Natural killer cell treated with Interleukin-12 subunit alpha and Interleukin-12 subunit beta and Interleukin-15 and Interleukin-18, amount 100 ng/mL, for 72 hours (primary cell): Measurements from ENCODE around the gene BLOC1S5. TPM values are rescaled to one million over a fixed set of nuclear protein-coding genes. Genes with fewer than 3 reads are reported as not detected.

Experiments
- ATAC-seq, 2 donors: fragments of 150-1000 bp; cut with Tn5 transposase in 1 of 2; sonication (Bioruptor Pico), chemical (Tn5 transposase) in 1 of 2; 2 replicates each; pipeline ENCODE4 v1.10.0; 2021
- DNase-seq: peaks from one replicate; pipeline ENCODE4 v3.0.0; 2022; ENCODE audit warnings: low spot score
- H3K27ac Mint-ChIP-seq, 2 donors: 1 replicate in 1 of 2; 2 replicates in 1 of 2; pipeline ENCODE4 v1.8.0; 2022; ENCODE audit warnings: mixed read lengths in 2 of 2, mild to moderate bottlenecking in 1 of 2, moderate library complexity in 1 of 2
- H3K27me3 Mint-ChIP-seq, 2 donors: 1 replicate in 1 of 2; 2 replicates in 1 of 2; pipeline ENCODE4 v1.8.0; 2022; ENCODE audit warnings: mixed read lengths in 2 of 2
- H3K36me3 Mint-ChIP-seq: one replicate; pipeline ENCODE4 v1.8.0; 2022; ENCODE audit warnings: mixed read lengths
- H3K4me1 Mint-ChIP-seq, 2 donors: 1 replicate in 1 of 2; 2 replicates in 1 of 2; pipeline ENCODE4 v1.8.0; 2022; ENCODE audit warnings: low read depth in 2 of 2, mixed read lengths in 2 of 2, mild to moderate bottlenecking in 1 of 2
- H3K4me3 Mint-ChIP-seq: one replicate; pipeline ENCODE4 v1.8.0; 2022; ENCODE audit warnings: mixed read lengths
- H3K9me3 Mint-ChIP-seq: 2 replicates; pipeline ENCODE4 v1.8.0; 2022; ENCODE audit warnings: mixed read lengths
- total RNA-seq, 2 donors: library from RNA; stranded (reverse); gene quantifications; one replicate each; pipeline ENCODE4 v1.2.3, GENCODE V29; 2022

BLOC1S5 gene
- total RNA-seq, result 10 to 100 TPM; 12.2 to 15.8 TPM

- Mint-ChIP-seq H3K36me3 (peaks cover 6% of the 10 kb centered on the region), H3K27me3 (peaks cover 0 to 2% of the 10 kb centered on the region in 2 donors), H3K4me1 (peaks cover 17% of the 10 kb centered on the region in 2 donors), H3K9me3 (no peaks in the 10 kb centered on the region), H3K27ac (peak within 1 kb of the TSS; percentile 90 to 92), H3K4me3 (peak within 1 kb of the TSS; percentile 96)
- DNase-seq, result peak; percentile 97
- ATAC-seq, result peak; percentile 95 to 99
Measured at GRCh38 chr6:8063761-8064637, at the start of gene BLOC1S5. Gene BLOC1S5, minus strand, starts transcription at chr6:8064389. Its CDS starts 13 bp downstream, at chr6:8064376.

GRCh38 chr6:8113131-8113654 is 49.0 kb upstream of the BLOC1S5 start:
- ATAC-seq, result no peak
- no peak overlapping the region for H3K4me3 Mint-ChIP-seq
- no peaks in the 10 kb centered on the region for H3K9me3 Mint-ChIP-seq
- no peak overlapping the region for H3K27ac Mint-ChIP-seq
- H3K4me1 Mint-ChIP-seq, result no peaks in the 10 kb centered on the region
- peaks cover 26 to 32% of the 10 kb centered on the region in 2 donors for H3K27me3 Mint-ChIP-seq
- H3K36me3 Mint-ChIP-seq, result no peaks in the 10 kb centered on the region
- no peak for DNase-seq

GRCh38 chr6:8110725-8111124 is 46.5 kb upstream of the BLOC1S5 start:
- Mint-ChIP-seq H3K27ac (no peak overlapping the region), H3K27me3 (peaks cover 41 to 52% of the 10 kb centered on the region in 2 donors), H3K4me3 (no peak overlapping the region), H3K4me1 (no peaks in the 10 kb centered on the region), H3K9me3 (peaks cover 3% of the 10 kb centered on the region), H3K36me3 (peaks cover 6% of the 10 kb centered on the region)
- ATAC-seq (no peak), DNase-seq (no peak)

GRCh38 chr6:8110117-8110721 is 46.0 kb upstream of the BLOC1S5 start:
- Mint-ChIP-seq H3K27me3 (peaks cover 37 to 52% of the 10 kb centered on the region in 2 donors), H3K9me3 (peaks cover 3% of the 10 kb centered on the region), H3K27ac (no peak overlapping the region), H3K36me3 (peaks cover 6% of the 10 kb centered on the region), H3K4me1 (no peaks in the 10 kb centered on the region), H3K4me3 (no peak overlapping the region)
- ATAC-seq, result no peak
- no peak for DNase-seq

- H3K27ac Mint-ChIP-seq, result no peak overlapping the region
- no peak for DNase-seq
- ATAC-seq, result peak in 1 of 2 donors; percentile 36
- H3K27me3 Mint-ChIP-seq, result peaks cover 34 to 52% of the 10 kb centered on the region in 2 donors
- H3K9me3 Mint-ChIP-seq, result peaks cover 3% of the 10 kb centered on the region
- H3K4me1 Mint-ChIP-seq, result no peaks in the 10 kb centered on the region
- H3K36me3 Mint-ChIP-seq, result peaks cover 6% of the 10 kb centered on the region
- no peak overlapping the region for H3K4me3 Mint-ChIP-seq
Measured at GRCh38 chr6:8108759-8109539, 44.8 kb upstream of the BLOC1S5 start.

GRCh38 chr6:8108031-8108660 is 44.0 kb upstream of the BLOC1S5 start:
- Mint-ChIP-seq H3K36me3 (peaks cover 6% of the 10 kb centered on the region), H3K4me1 (no peaks in the 10 kb centered on the region), H3K27me3 (peaks cover 34 to 50% of the 10 kb centered on the region in 2 donors), H3K9me3 (peaks cover 3% of the 10 kb centered on the region), H3K4me3 (no peak overlapping the region), H3K27ac (no peak overlapping the region)
- ATAC-seq (no peak), DNase-seq (no peak)

GRCh38 chr6:8105791-8106190 is 41.6 kb upstream of the BLOC1S5 start:
- ATAC-seq (no peak), DNase-seq (no peak)
- Mint-ChIP-seq H3K4me1 (peaks cover 13 to 17% of the 10 kb centered on the region in 2 donors), H3K36me3 (peaks cover 10% of the 10 kb centered on the region), H3K4me3 (no peak overlapping the region), H3K9me3 (peaks cover 3% of the 10 kb centered on the region), H3K27ac (no peak overlapping the region), H3K27me3 (peaks cover 34 to 50% of the 10 kb centered on the region in 2 donors)

- ATAC-seq (no peak), DNase-seq (no peak)
- Mint-ChIP-seq H3K36me3 (peaks cover 10% of the 10 kb centered on the region), H3K27ac (no peak overlapping the region), H3K27me3 (peaks cover 26 to 38% of the 10 kb centered on the region in 2 donors), H3K9me3 (peaks cover 3% of the 10 kb centered on the region), H3K4me1 (peaks cover 24 to 29% of the 10 kb centered on the region in 2 donors), H3K4me3 (no peak overlapping the region)
Measured at GRCh38 chr6:8103726-8104125, 39.5 kb upstream of the BLOC1S5 start.

- Mint-ChIP-seq H3K4me1 (peaks cover 24 to 29% of the 10 kb centered on the region in 2 donors), H3K27ac (peak within 1 kb of the TSS; percentile 81 to 91), H3K4me3 (peak within 1 kb of the TSS; percentile 89), H3K9me3 (peaks cover 3% of the 10 kb centered on the region), H3K36me3 (peaks cover 10% of the 10 kb centered on the region), H3K27me3 (peaks cover 17 to 29% of the 10 kb centered on the region in 2 donors)
- DNase-seq (peak; percentile 93), ATAC-seq (peak; percentile 99)
Measured at GRCh38 chr6:8102122-8102958, 38.2 kb upstream of the BLOC1S5 start, which contains the start of gene EEF1E1. Gene EEF1E1, minus strand, starts transcription at chr6:8102548. Its CDS starts 27 bp downstream, at chr6:8102521.

- Mint-ChIP-seq H3K4me3 (peak overlapping the region; percentile 67), H3K27ac (peak overlapping the region in 1 of 2 donors; percentile 26), H3K36me3 (peaks cover 5% of the 10 kb centered on the region), H3K27me3 (peaks cover 6 to 12% of the 10 kb centered on the region in 2 donors), H3K4me1 (peaks cover 24 to 29% of the 10 kb centered on the region in 2 donors), H3K9me3 (no peaks in the 10 kb centered on the region)
- ATAC-seq, result no peak
- no peak for DNase-seq
Measured at GRCh38 chr6:8100159-8100854, 36.1 kb upstream of the BLOC1S5 start.

- Mint-ChIP-seq H3K27ac (no peak overlapping the region), H3K9me3 (peaks cover 5% of the 10 kb centered on the region), H3K36me3 (peaks cover 54% of the 10 kb centered on the region), H3K27me3 (no peaks in the 10 kb centered on the region), H3K4me1 (peaks cover 12 to 14% of the 10 kb centered on the region in 2 donors), H3K4me3 (no peak overlapping the region)
- ATAC-seq, result no peak
- no peak for DNase-seq
Measured at GRCh38 chr6:8090650-8091049, 26.5 kb upstream of the BLOC1S5 start.

GRCh38 chr6:8088886-8089285 is 24.7 kb upstream of the BLOC1S5 start:
- no peak overlapping the region for H3K4me3 Mint-ChIP-seq
- H3K27ac Mint-ChIP-seq, result no peak overlapping the region
- peaks cover 56% of the 10 kb centered on the region for H3K36me3 Mint-ChIP-seq
- DNase-seq, result no peak
- H3K27me3 Mint-ChIP-seq, result no peaks in the 10 kb centered on the region
- ATAC-seq, result no peak
- peaks cover 12 to 15% of the 10 kb centered on the region in 2 donors for H3K4me1 Mint-ChIP-seq
- peaks cover 5% of the 10 kb centered on the region for H3K9me3 Mint-ChIP-seq
